ENCODE results near the gene BICD2.

Gene BICD2

DNA sequence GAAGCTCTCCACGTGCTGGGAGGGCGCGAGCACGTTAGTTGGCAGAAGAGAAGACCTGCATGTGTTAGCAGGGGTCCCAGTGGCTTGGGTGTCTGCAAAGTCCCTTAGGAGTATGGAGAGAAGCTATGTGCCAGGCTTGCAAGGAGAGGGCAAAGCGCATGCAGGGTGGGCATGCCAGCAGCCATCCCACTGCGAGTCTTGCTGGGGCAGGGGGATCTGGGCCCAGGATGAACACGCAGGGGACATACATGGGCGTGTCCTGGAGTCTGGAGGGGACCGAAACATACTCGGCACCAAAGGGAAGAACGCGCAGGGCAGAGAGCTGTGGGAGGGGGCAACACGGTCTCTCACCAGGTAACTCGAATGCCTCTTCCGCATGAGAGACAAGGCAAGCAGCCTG, 51.1 kb downstream of the BICD2 start:
- no peak for ATAC-seq

DNA sequence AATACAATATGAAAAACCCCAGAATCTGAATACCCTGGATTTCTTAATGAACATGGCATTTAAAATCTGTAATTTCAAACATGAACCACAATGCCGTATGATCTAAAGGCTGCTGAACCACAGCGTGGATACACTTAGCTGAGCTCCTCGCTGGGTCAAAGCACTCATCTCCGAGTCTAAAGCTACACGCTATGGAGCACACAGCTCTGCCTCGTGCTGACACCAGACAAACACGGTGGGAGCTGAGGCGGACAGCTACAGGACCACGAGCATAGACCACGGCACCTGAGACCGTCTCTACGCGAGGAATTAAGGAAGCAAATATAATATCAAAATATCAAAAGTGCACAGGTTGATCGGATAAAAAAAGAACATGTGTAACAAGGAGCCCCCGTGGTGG, 51.9 kb downstream of the BICD2 start:
- ATAC-seq, result no peak

DNA sequence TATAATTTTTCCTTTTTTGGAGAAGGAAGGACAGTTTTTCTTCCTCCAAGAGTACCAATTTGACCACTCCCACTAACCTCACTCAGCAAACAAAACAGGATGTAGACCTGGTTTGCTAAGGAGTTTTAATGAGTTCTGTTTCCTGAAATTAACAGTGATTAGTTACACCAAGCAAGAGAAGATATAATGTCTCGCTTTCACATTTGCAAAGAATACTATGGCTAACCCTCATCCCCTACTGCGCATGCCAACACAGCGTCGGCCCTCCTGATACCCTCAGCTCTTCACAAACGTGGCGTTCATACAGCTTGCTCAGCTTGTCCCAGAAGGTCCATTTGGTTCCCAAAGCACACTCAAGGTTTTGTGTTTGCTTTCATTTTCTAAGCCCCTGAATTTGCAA, 52.8 kb downstream of the BICD2 start:
- ATAC-seq, result peak; percentile 76 to 81

DNA sequence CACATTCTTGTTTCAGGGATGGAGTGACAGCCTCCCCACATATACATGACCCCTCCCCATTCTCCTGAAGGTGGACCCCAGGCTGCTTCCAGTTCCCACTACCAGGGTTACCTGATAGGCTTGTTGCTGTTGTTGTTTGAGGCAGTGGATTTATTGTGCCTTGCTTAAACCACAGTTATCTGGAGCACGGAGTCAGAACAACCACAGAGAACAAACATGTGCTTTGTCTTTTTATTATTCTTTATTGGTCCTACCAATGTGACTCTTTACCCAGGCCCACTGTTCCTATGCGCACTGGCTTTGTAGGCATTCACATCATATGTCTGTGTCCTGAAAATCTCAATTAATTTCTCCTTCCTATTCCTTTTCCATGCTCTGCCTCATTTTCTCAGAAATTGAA, 53.5 kb downstream of the BICD2 start:
- no peak for ATAC-seq

DNA sequence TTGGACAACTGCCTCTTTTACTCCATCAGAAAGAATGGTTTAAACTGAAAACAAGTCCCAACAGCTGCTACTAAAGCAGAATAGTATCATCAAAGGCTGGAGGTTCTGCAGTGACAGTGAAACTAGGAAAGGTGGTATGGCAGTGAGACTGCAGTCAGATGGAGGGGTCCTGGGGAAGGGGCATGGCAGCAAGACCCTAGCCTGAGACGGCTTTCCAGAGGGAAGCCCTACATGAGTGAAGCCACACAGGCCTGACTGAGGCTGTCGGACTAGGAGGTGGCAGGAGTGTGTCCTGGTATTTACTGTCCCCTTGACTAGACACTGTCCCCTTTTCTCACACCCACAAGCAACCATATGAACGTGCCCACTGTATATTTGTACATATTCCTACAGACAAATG, 54.3 kb downstream of the BICD2 start:
- ATAC-seq, result no peak

DNA sequence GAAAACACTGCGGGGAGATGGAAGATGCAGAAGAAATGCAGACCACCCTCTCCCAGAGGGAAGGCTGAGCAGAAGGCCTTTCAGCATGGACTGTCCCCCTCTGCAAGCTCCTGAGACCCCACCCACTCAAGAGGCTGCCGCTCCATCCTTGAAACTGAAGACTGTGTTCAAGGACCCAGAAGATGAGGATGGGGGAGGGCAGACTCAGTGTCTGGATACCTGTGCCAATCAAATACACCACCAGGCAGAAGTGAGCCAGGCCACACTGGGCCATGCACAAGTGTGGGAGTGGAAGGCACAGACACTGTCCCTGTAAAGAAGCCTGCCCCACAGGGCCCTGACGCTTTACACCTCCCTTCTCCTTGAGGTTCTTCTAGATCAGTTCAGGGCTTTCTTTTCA, 54.7 kb downstream of the BICD2 start:
- no peak for ATAC-seq

DNA sequence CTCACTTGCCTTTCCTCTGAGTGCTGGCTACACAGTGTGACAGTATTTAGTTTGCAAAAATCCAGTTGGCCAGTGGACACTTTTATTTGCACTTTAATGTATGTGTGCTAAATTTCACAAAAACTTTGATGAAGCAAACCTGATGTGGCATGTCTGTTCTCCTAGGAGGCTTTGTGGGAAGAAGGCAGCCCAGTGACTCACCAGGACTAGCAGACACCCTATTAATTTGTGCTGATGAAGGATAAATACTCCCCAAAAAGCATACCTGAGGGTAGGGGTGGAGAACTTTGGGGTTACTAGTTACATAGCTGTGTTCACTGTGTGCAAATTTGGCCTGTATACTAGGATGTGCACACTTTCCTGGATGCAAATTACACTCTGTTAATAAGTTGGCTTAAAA, 55.4 kb downstream of the BICD2 start:
- ATAC-seq, result no peak

DNA sequence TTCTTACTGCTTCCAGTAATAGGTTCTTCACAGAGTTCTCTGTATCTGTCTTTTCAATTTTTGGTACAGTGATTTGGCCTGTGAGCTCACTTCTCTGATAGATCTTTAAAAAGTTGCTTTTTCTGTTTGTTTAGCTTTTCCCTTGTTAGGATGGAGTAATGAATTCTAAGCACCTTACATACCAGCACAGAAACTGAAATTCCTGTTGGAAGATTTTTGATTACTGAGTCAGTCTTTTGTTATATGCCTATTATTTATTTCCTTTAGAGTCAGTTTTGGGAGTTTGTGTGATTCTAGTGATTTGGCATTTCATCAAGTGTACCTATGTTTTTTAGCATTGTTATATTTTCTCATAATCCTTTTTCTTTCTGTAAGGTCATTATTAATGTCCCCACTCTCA, 57.1 kb downstream of the BICD2 start:
- ATAC-seq, result no peak

DNA sequence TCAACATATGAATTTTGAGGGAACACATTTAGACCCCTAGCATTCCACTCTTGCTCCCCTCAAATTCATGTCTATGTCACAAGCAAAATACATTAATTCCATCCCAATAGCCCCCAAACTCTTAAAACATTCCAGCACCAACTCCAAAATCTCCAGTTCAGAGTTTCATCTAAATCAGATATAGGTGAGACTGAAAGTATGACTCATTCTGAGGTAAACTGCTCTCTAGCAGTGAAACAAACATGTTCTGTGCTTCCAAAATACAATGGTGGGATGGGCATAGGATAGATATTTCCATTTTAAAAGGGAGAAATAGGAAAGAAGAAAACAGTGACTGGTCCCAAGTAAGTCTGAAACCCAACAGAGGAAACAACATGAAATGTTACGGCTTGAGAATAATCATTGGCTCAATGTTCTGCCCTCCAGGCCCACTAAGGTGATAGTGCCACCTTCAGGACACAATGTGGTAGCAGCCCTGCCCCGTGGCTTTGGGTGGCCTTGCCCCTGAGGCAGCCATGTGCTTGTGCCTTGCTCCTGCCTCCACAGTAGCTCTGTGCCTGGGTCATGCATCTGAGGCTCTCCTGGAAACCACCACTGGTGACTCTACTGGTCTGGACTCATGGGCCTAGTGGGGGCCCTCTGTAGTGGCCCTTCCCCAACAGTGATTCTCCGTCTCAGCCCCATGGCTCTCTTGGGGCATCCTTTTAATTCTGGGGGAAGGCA, 58.3 kb downstream of the BICD2 start:
- peak; percentile 25 to 73 for ATAC-seq

DNA sequence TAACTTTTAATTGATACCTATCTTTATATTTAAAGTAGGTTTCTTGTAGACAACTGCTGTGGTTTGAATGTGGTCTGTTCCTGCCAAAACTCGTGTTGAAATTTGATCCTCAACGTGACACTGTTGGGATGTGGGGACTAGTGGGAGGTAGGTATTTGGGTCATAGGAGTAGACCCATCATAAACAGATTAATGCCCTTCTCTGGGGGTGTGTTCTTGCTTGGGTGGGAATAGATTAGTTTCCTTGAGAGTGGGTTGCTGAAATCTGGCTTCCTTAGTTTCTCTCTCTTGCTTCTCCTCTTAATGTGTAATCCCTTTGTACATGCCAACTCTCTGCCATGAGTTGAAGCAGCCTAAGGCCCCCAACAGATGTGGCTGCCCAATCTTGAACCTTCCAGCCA, 60.1 kb downstream of the BICD2 start:
- ATAC-seq, result no peak

DNA sequence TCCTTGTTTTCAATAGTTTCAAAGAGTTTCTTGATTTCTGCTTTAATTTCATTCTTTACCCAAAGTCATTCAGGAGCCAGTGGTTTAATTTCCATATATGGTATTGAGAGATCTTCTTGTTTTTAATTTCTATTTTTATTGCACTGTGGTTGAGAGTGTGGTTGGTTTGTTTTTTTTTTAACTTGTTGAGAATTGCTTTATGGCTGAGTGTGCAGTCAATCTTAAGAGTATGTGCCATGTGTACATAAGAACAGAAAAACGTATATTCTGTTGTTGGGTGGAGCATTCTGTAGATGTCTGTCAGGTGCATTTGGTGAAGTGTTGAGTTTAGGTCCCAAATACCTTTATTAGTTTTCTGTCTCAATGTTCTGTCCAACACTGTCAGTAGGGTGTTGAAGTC, 68.0 kb downstream of the BICD2 start:
- ATAC-seq, result no peak

DNA sequence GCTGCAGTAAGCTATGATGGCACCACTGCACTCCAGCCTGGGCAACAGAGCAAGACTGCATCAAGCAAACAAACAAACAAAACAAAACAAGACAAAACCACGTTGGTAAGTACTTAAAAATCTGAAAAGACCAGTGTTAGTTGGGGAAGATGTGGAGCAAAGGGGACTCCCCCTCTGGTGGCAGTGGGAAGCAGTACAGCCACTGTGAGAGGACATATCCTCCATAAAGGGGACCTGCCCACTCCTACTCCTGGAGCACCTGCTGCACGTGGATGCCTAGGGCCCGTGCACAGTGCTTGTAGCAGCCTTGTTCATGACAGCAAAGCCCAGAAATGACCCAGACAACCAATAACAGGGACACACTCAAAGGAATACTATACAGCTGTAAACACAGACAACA, 77.7 kb downstream of the BICD2 start:
- no peak for ATAC-seq

DNA sequence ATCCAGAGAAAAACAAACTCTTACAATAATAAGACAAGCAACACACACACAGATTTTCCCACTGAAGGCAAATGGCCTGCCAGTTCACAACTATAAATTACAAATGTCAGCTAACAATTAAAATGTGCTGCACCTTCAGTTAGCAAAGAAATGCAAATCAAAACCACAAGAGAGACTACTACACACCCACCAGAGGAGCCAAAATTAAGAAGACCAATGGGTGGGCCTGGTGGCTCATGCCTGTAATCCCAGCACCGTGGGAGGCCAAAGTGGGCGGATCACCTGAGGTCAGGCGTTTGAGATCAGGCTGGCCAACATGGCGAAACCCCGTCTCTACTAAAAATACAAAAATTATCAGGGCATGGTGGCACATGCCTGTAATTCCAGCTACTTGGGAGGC, 79.6 kb downstream of the BICD2 start:
- no peak for ATAC-seq

DNA sequence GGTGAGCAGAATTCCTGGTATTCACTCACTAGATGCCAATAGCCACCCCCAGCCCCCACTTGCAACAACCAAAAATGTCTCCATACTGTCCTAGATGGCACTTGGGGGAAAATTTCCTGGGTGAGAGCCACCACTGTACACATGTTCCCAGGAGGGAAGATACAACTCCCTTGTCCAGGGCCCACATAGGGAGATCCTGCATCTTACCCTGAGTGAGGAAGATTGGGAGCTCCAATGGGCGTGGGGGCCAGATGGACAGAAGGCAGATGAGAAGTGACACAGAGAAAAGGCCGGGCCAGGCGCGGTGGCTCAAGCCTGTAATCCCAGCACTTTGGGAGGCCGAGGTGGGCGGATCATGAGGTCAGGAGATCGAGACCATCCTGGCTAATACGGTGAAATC, 82.4 kb downstream of the BICD2 start:
- no peak for ATAC-seq

DNA sequence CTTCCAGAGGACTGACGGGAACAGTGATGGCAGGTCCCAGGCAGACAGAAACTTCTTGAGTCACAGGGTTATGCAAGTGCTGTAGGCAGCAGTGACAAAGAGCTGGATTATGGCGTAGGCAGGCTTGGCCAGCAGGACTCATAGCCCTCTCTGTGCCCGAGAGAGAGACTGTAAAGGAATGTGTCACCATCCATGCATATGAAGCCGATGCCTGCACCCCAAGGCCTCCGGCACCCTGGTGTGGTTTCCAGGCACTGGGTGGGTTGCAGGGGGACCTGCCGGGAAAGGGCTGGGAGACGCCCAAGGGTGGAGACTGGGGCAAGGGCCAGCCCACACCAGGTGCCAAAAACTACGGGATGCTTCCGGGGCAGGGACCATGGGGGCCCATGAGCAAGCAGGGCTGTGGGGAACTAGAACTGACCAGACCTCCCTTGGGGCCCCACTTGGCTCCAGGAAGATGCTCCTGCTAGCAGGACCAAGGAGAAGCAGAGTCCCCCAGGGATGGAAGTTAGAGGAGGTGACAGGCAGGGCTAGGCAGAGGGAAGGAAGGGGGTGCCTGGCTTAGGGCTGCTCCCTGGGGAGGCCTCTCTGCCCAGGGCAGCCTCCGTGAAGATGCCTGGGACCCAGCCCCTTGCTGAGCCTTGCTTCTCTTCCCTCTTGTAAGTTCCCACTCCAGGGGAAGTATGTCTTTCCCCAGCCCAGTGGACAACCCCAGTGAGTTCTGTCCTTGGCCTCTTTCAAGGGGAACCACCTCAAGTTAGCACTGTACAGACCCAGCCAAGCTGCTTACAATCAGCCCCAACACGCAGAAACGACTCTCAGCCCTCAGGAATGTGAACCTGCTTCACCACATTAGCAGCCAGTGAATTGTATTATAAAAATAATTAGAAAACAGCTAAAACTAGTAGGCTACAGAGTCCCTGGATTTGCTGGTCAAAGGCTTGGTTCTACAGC, 84.2 kb downstream of the BICD2 start:
- ATAC-seq, result no peak

DNA sequence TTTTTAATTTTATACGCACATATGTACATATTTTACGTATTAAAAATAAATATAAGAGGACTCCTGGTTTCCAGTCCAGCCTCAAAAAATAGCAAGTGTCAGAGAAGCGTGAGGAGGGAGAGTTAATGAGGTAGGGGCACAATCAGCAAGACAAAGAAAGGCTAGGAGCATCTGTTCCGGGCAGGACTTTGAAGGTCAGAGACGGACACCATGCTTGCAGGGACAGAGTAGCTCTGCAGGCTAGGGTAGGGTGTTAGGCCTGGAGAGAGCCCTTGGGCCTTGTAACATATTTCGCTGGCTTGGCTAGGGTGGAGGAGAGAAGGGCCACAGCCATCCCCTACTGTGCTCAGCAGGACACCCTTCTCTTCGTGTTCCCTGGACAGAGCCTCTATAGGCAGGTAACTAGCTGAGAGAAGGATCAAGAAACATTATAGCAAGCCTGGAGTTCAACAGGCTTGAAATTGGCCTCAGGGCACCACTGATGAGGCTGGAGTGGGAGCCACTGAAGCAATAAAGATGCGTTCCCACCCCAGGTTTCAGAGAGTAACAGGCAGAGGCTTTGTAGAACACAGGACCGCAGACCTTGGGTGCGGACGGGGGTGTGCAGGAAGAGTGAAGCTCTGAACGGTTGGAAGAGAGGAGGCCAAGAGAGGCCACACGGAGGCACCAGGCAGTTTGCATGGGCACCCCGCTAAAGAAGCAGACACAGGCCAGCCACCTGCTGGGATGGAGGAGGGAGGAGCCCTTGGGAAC, 85.0 kb downstream of the BICD2 start:
- no peak for ATAC-seq

DNA sequence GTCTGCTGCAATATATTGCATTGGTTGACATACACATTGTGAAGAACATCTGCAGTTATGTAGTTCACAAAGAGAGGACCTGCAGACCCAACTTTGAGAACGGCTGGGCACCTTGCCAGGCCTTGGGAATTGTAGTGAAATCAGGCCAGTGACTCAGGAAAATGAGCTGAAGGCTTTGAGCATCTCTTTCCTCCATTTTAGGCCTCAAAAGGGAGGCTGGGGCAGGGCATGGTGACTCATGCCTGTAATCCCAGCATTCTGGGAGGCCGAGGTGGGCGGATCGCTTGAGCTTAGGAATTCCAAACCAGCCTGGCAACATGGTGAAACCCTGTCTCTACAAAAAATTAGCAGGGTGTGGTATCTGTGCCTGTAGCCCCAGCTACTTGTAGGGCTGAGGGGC, 93.3 kb downstream of the BICD2 start:
- no peak for ATAC-seq

DNA sequence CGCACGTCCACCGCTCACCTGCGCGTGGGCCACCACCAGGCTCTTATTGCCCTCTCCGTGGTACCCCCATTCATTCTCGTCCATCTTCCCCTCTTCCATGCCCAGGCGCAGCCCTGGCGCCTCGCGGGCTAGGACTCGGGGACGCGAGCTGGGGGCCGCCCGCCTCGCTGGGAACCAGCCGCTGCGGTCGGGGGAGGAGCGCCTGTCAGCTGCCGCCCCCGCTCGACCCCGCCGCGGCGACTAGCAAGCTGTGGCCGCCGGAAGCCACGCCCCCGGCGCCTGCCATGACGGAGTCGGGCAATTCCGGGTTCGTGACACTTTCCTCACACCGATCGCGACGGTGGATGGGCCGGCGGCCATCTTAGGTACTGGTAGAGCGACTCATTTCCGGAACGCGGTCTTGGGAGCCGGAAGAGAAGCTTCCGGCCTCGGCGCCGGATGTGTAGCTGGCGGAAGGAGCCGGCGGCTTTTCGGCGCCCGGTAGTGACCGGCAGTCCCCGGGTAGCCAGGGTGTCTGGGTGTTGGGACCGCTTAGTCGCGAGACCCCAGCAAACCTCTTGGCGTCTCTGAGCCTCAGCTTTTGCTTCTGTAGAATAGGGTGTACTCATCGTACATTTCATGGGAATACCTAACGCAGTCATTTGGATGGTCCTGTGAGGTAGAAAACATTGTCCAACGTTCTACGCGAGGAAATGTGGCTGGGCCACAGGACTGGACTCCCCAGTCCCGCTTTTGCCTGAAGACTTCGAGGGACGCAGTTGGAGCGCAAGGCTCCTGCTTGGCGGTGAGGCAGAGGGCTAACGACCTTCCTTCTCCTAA, 94.5 kb downstream of the BICD2 start, which contains the start of gene IPPK:
Gene IPPK (minus strand): TSS at position 242 of the 819 bp plus-strand sequence. CDS start 143 bp downstream, at position 99.
- peak; percentile 96 for ATAC-seq

DNA sequence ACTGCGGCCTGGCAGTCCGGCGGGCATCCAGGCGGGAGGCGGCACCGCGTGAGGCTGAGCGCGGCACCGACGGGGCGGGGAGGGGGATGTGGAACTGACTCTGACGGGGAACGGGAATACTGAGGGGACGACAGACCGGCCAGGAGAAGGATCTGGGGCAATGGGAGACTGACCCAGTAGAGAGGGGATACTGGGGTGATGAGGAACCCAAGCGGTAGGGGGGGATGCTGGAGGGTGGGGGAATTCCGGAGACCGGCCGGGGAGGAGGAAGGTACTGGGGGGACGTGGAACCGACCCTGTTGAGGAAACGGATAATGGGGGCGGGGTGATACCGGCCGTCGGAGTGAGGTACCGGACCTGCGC, 95.1 kb downstream of the BICD2 start:
- ATAC-seq, result peak; percentile 1 to 6

DNA sequence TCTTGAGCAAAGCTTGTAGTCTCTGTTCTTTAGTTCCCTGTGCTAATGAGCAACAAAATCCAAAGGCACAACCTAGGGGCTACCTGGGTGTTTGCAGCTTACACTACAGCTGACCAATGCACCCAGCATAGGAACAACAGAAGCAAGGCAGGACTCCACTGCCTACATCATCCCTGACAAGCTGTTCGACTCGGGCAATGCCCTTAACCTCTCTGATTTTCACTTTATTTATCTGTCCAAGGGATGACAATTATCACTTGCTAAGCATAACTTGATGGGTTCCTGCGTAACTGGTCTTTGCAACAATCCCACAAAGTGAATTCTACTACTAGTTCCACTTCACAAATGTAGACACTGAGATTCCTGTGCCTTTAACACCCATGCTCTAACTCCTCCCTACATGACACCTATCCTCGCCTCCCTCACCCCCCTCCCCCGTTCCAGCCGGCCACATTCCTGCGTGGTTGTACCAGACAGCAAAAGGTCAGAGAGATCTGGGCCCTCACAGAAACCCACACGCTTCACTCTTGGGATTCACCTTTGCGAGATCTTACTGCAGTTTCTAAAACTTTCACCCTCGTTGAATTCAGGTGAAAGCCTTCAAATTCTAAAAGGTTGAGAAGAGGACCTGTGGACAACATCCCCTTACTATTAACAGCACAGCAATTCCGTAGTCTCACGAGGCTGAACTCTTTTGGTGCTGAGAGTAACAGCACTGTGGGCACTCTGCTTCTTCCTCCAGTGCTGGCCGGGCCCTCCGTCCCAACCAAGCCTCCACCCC, 95.7 kb downstream of the BICD2 start:
- ATAC-seq, result no peak

DNA sequence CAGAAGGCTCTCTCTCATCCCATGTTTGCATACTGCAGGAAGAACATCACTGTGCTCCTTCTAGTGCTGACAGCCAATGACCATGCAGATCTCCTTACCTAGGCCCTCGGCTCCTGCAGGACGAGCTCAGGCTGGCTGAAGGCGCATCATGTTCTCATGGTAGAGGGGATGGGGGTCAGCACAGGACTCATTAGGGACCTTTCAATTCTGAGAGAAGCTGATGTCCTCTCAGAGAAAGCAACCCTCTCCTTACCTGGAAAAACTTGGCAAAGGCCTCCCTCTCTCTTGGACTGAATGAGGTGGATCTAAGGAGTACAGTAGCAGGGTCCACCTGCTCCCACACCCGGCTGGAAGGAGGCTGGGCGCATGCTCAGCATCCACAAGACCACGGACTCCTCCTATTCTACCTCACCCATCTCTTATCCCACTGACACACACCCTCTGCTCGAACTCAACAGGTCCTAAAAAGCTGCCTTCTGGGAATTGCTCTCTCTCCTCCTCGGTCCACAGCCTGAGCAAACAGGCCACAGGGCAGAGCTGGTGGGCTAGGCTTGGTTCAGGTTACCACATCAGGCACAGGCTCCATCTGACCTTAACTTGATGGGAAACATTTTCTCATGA, 97.6 kb downstream of the BICD2 start:
- ATAC-seq, result no peak
